ENCODE measurements around the gene EGF. TPM values are rescaled to one million over a fixed set of nuclear protein-coding genes. Genes with fewer than 3 reads are reported as not detected.

Gene EGF
- total RNA-seq, 1 experiment from 2014 or later: 1.5 TPM

- Histone ChIP-seq H3K9me3 (ENCODE audit: control insufficient read depth, low read depth, low read length) (no peaks in the 10 kb centered on the region), H3K27me3 (ENCODE audit: insufficient read depth, low read length) (no peaks in the 10 kb centered on the region), H4K20me1 (ENCODE audit: control insufficient read depth, insufficient read depth, insufficient read length) (no peaks in the 10 kb centered on the region), H3K79me2 (ENCODE audit: insufficient read depth, low read length) (no peaks in the 10 kb centered on the region), H3K14ac (ENCODE audit: insufficient read depth, low read length) (no peak overlapping the region), H3K56ac (ENCODE audit: insufficient read length, low read depth, low read length) (no peak overlapping the region), H3K4me1 (ENCODE audit: insufficient read depth, low read length) (no peaks in the 10 kb centered on the region), H2AFZ (ENCODE audit: low read length) (no peak overlapping the region), H2BK15ac (ENCODE audit: low read depth, low read length) (no peak overlapping the region), H4K91ac (ENCODE audit: insufficient read length, low read depth, low read length) (no peak overlapping the region), H2BK20ac (ENCODE audit: low read depth, low read length, poor library complexity, severe bottlenecking) (no peak overlapping the region), H3K4me2 (ENCODE audit: insufficient read depth, insufficient read length, low read length) (no peak overlapping the region), H2BK12ac (ENCODE audit: insufficient read length, low read depth, low read length) (no peak overlapping the region), H3K23me2 (ENCODE audit: insufficient read length, low read depth, low read length, poor library complexity, severe bottlenecking) (no peaks in the 10 kb centered on the region), H4K5ac (ENCODE audit: insufficient read length, low read depth, low read length) (no peak overlapping the region), H2BK120ac (ENCODE audit: low read depth, low read length, poor library complexity, severe bottlenecking) (no peak overlapping the region), H3T11ph (ENCODE audit: low read length) (no peak overlapping the region), H2AK5ac (ENCODE audit: insufficient read length, low read length) (no peak overlapping the region), H3K23ac (ENCODE audit: insufficient read length, low read depth, low read length) (no peak overlapping the region), H3K79me1 (ENCODE audit: insufficient read depth, low read depth, low read length, poor library complexity, severe bottlenecking) (no peaks in the 10 kb centered on the region), H3K9ac (ENCODE audit: extremely low read depth, insufficient read length, low read length) (no peak overlapping the region), H3K18ac (ENCODE audit: insufficient read length, low read depth, low read length) (no peak overlapping the region), H3K4ac (ENCODE audit: low read depth, low read length) (no peak overlapping the region), H2BK5ac (ENCODE audit: insufficient read length, low read length) (no peak overlapping the region), H3K27ac (ENCODE audit: insufficient read length, low read depth, low read length) (no peak overlapping the region), H4K8ac (replicated peaks; ENCODE audit: insufficient read length, low read depth, low read length) (no peak overlapping the region)
- Mint-ChIP-seq H3K4me1 (peaks cover 7 to 9% of the 10 kb centered on the region in 2 experiments), H3K9me3 (no peaks in the 10 kb centered on the region), H3K36me3 (ENCODE audit: insufficient read depth in 1 of 3, low read depth in 3 of 3) (no peaks in the 10 kb centered on the region), H3K4me3 (no peak overlapping the region), H3K27me3 (ENCODE audit: low read depth) (no peaks in the 10 kb centered on the region), H3K27ac (no peak overlapping the region)
- WGBS (ENCODE audit: extremely low coverage, insufficient read length, low lambda C conversion rate): no CpG with 5 or more reads among the region's 1 CpG
- no peak for TF ChIP-seq CTCF (conservative IDR thresholded peaks at IDR 0.05)
- DNase-seq: no peak
Measured at GRCh38 chr4:109952612-109953011, 39.9 kb downstream of the EGF start.
